IPS-NIHi7 (cell line): ENCODE data around the gene BRINP2.

ENCODE experiments used
- DNase-seq: peaks from one replicate; pipeline ENCODE4 v3.0.0; 2012; ENCODE audit warnings: mixed read lengths; ENCODE audit errors: extremely low spot score

Gene BRINP2

DNA sequence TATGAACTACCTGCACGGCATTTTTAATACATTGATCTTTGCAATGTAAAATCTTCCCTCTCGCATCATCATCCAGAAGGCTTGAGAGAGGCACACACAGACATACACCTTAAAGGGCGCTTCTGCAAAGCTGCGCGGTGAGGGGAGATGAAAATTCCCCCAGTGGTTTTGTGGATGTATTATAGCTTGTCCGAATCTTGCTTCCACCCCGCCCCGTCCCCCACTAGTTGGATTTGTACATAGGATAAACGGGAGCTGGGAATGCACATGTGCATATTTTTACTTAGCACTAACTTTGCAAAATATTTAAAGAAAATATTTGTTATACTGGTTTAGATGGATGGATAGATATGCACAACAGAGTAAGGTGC, 5.7 kb upstream of the BRINP2 start:
- DNase-seq: no peak

DNA sequence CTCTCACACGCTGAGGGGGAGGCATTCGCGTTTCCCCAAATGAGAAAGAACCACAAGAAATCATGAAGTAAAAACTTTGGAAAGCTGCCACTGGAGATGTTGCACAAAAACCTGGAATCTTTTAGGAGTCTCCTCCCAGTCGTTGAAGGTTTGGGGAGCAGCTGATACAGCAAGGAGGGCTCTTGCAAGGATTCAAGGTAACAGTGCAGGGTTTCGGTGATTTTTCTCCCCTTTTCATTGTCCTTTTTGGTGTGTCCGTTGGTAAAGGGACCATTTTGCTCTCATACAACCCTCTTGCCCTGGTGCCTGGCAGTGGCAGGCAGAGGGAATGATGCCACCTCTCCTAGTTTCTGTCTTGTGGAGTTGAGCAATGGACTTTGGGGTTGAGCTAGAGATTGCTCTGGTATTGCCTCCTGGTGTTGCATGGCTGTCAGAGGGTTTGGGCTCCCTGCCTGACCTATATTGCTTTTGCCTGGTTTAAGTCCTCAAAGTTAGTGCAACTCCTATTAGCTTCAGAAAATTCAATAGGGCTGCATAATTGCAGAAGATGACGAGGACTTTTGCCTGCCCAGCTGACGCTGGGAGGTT, 872 bp downstream of the BRINP2 start:
- DNase-seq: no peak

GRCh38 chr1:177172272-177172671, 1.5 kb downstream of the BRINP2 start:
- DNase-seq: no peak

DNA sequence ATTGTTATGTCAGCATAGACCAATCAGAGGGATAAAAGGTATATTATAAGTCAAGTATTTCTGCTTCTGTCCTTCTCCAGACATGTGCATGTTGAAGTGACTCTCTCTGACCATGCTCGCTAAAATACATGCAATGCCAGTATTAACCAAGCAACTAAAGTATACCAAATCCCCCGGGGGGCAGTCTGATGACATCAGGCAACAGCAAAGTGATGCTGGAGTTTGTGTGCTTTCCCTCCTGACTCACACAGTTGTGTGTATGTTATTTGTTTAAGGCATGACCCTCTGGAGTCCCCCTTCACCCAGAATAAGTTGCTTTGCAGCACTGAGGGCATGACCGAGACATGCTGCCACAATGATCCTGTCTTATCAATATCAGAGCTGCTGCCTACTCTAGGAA, 2.1 kb downstream of the BRINP2 start:
- DNase-seq: no peak

GRCh38 chr1:177173976-177174375, 3.2 kb downstream of the BRINP2 start:
- DNase-seq: no peak

GRCh38 chr1:177174921-177175634, 4.3 kb downstream of the BRINP2 start:
- DNase-seq: no peak

GRCh38 chr1:177181280-177181630, 10.5 kb downstream of the BRINP2 start:
- DNase-seq: peak; percentile 31

GRCh38 chr1:177181631-177182291, 11.0 kb downstream of the BRINP2 start:
- DNase-seq: peak; percentile 87

GRCh38 chr1:177183836-177184235, 13.1 kb downstream of the BRINP2 start:
- DNase-seq: no peak

GRCh38 chr1:177185209-177185608, 14.5 kb downstream of the BRINP2 start:
- no peak for DNase-seq

DNA sequence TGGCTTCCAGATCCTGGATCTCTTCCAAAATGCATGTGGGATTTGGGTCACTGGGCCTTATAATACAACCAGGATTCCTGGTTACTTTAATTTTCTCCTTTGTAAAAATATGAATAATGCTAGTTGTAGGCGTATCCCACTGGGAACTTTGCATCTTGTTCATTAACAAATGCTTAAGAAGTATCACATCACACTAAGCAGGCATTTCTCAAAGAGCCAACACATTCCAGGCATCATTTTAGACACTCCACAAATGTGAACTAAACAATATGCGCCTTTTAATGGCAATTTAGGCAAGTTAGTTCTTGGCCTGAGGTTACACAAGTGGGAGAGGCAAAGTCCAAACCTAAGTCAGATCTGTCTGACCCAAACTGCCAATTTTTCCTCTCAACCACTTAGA, 15.9 kb downstream of the BRINP2 start:
- DNase-seq: no peak

- DNase-seq: no peak
Measured at GRCh38 chr1:177190308-177190970, 19.7 kb downstream of the BRINP2 start.

- no peak for DNase-seq
Measured at GRCh38 chr1:177198243-177198642, 27.5 kb downstream of the BRINP2 start.

DNA sequence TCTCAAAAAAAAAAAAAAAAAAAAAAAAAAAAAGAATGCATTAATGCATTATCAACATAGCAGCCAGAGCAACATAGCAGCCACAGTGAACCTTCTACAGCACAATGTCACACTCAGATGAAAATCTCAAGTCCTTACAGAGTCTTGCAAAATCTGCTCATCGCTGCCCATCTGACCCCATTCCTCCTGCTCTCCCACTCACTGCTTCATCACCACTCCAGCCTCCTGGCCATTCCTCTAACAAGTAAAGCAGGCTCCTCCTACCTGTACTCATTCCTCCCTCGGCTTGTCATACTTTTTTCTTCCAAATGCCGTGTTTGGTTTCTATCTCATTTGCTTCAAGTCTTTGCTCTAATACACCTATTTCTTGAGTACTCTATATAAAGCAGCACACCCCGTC, 29.5 kb downstream of the BRINP2 start:
- DNase-seq: no peak

- no peak for DNase-seq
Measured at GRCh38 chr1:177206831-177207355, 36.1 kb downstream of the BRINP2 start.

DNA sequence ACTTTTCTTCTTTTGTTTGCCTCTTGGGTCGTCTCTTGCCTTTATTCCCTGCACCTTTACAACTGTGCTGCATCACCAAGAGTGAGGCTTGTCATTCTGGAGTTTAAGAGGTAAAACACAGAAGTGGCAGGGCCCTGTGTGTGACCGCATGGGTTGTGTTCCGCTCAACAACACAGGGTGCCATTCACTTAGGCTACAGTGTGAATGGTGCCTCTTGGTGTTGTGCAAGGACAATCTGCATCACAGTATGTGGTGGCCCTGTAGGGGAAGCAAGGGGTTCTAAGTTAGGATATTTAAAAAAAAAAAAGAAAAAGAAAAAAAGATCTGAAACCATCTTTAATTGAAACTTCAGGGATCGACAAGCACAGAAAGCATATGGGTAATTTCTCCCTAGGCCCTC, 38.2 kb downstream of the BRINP2 start:
- no peak for DNase-seq

- DNase-seq: no peak
Measured at GRCh38 chr1:177209357-177209756, 38.6 kb downstream of the BRINP2 start.

GRCh38 chr1:177210071-177210470, 39.3 kb downstream of the BRINP2 start:
- DNase-seq: no peak

- DNase-seq: no peak
Measured at GRCh38 chr1:177211231-177211630, 40.5 kb downstream of the BRINP2 start.

GRCh38 chr1:177216587-177217202, 45.9 kb downstream of the BRINP2 start:
- DNase-seq: no peak

GRCh38 chr1:177219554-177220458, 49.0 kb downstream of the BRINP2 start:
- no peak for DNase-seq
